HepG2 (cell line): ENCODE data around the gene CEP131. TPM values are rescaled to one million over a fixed set of nuclear protein-coding genes. Genes with fewer than 3 reads are reported as not detected.

ENCODE experiments used
- E2F5 ChIP-seq: sonication (generic); formaldehyde crosslinking; conservative IDR thresholded peaks from 2 replicates; pipeline ENCODE4 v1.4.0; 2020; ENCODE audit warnings: missing genetic modification reagents
- FOXC1 ChIP-seq: sonication (generic); formaldehyde crosslinking; IDR thresholded peaks from 2 replicates; pipeline ENCODE4 v1.8.0; 2022; ENCODE audit warnings: mild to moderate bottlenecking, missing genetic modification reagents, borderline replicate concordance
- HIVEP1 ChIP-seq: sonication (generic); formaldehyde crosslinking; IDR thresholded peaks from 2 replicates; pipeline ENCODE4 v1.4.0; 2020; ENCODE audit warnings: mild to moderate bottlenecking, missing genetic modification reagents
- KLF13 ChIP-seq: sonication (generic); formaldehyde crosslinking; IDR thresholded peaks from 2 replicates; pipeline ENCODE4 v1.4.0; 2020; ENCODE audit warnings: mild to moderate bottlenecking, missing genetic modification reagents
- XRCC5 ChIP-seq: fragments of 200-400 bp; formaldehyde crosslinking; optimal IDR thresholded peaks from 2 replicates; pipeline ENCODE3; 2017; ENCODE audit warnings: mild to moderate bottlenecking, low read length
- ZNF318 ChIP-seq: sonication (generic); formaldehyde crosslinking; IDR thresholded peaks from 2 replicates; pipeline ENCODE4 v1.4.0; 2020; ENCODE audit warnings: mild to moderate bottlenecking, missing genetic modification reagents
- ZNF33A ChIP-seq: sonication (generic); formaldehyde crosslinking; IDR thresholded peaks from 2 replicates; pipeline ENCODE4 v1.5.1; 2020; ENCODE audit warnings: missing genetic modification reagents, mild to moderate bottlenecking, moderate library complexity, borderline replicate concordance
- ZNF350 ChIP-seq: sonication (generic); formaldehyde crosslinking; IDR thresholded peaks from 2 replicates; pipeline ENCODE4 v1.4.0; 2020; ENCODE audit warnings: mild to moderate bottlenecking, low read depth, missing genetic modification reagents, borderline replicate concordance
- polyA plus RNA-seq, 8 experiments: library from polyadenylated mRNA; depleted of rRNA in 3 of 8; stranded (reverse) in 7 of 8; unstranded in 1 of 8; fragments of >200 nt; fragmentation: Illumina TruSeq in 4 of 8; extraction: Trizol in 4 of 8; gene quantifications; 2 replicates each; pipeline versions ENCODE4 v1.2.1 to v1.2.3, GENCODE V29; 2011 to 2016; ENCODE audit warnings: low read depth in 4 of 8, missing spikeins in 1 of 8, mixed read lengths in 1 of 8; ENCODE audit not compliant: insufficient read depth in 1 of 8
- total RNA-seq, 5 experiments: library from RNA; depleted of rRNA; stranded (reverse); fragments of >200 nt; fragmentation: Illumina TruSeq; extraction: Trizol; gene quantifications; 2 replicates each; pipeline ENCODE4 v1.2.3, GENCODE V29; 2016; ENCODE audit warnings: low read depth in 1 of 5

The CEP131 gene
- total and polyA plus RNA-seq, 2 of the 13 experiments (the other 11 are each of a cell fraction or from before 2014, with no cell fraction given), result 5.0 to 16.8 TPM

GRCh38 chr17:81241203-81241602 lies 18.4 kb upstream of the CEP131 start (continued):
- TF ChIP-seq ZNF318 (CRISPR knock-in tag) (no peak), KLF13 (CRISPR knock-in tag) (0 out of 2 replicates have a peak, but pooled peaks have one; percentile 46), ZNF350 (CRISPR knock-in tag) (0 out of 2 replicates have a peak, but pooled peaks have one; percentile 2), XRCC5 (no peak), HIVEP1 (CRISPR knock-in tag) (0 out of 2 replicates have a peak, but pooled peaks have one; percentile 18), FOXC1 (CRISPR knock-in tag) (0 out of 2 replicates have a peak, but pooled peaks have one; percentile 17), ZNF33A (CRISPR knock-in tag) (no peak), E2F5 (CRISPR knock-in tag) (0 out of 2 replicates have a peak, but pooled peaks have one; percentile 5)
- TF ChIP-seq, all 625 proteins: peak for 11
